ENCODE data around the gene TBC1D22B.

Gene TBC1D22B

GRCh38 chr6:37218511-37218910 is 39.1 kb upstream of the TBC1D22B start:
- no peak overlapping the region for H3K27ac ChIP-seq (ENCODE audit: low read length, poor library complexity, severe bottlenecking)
- no peak overlapping the region for H4K8ac ChIP-seq (ENCODE audit: low read length)
- no peak overlapping the region for H3K14ac ChIP-seq (ENCODE audit: low read length in 2 of 2)
- no peak overlapping the region for H2BK120ac ChIP-seq (ENCODE audit: low read depth, low read length)
- H3K23ac ChIP-seq (ENCODE audit: low read length in 2 of 2): no peak overlapping the region
- no peak overlapping the region for H2BK15ac ChIP-seq (ENCODE audit: low read depth, poor library complexity, severe bottlenecking)
- H3K9ac ChIP-seq (ENCODE audit: low read length): no peak overlapping the region
- no peak overlapping the region for H2BK12ac ChIP-seq (ENCODE audit: low read length in 2 of 2)
- H3K4me2 ChIP-seq (ENCODE audit: low read length, poor library complexity, severe bottlenecking): no peak overlapping the region
- peaks cover 7% of the 10 kb centered on the region for H3K4me1 ChIP-seq (ENCODE audit: control insufficient read depth, insufficient read depth, low read depth, low read length)
- H3K4ac ChIP-seq (ENCODE audit: low read depth in 1 of 2, low read length in 2 of 2): no peak overlapping the region
- no peaks in the 10 kb centered on the region for H3K36me3 ChIP-seq (ENCODE audit: control insufficient read depth in 1 of 2, insufficient read depth in 2 of 2, low read depth in 1 of 2, low read length in 2 of 2)
- H2AFZ ChIP-seq (ENCODE audit: low read depth, low read length): no peak overlapping the region
- no peaks in the 10 kb centered on the region for H3K79me1 ChIP-seq (replicated peaks; ENCODE audit: low read length, poor library complexity, severe bottlenecking)
- H2AK5ac ChIP-seq (ENCODE audit: low read length, severe bottlenecking): no peak overlapping the region
- H4K91ac ChIP-seq (ENCODE audit: low read length): no peak overlapping the region
- no peaks in the 10 kb centered on the region for H3K9me3 ChIP-seq (ENCODE audit: control insufficient read depth, low read length)
- H3K27me3 ChIP-seq (ENCODE audit: control insufficient read depth in 1 of 2, insufficient read depth in 1 of 2, low read length in 2 of 2): no peaks in the 10 kb centered on the region
- DNase-seq: no peak
- no peak overlapping the region for H3K18ac ChIP-seq (ENCODE audit: low read depth in 1 of 2, low read length in 2 of 2)
- H2BK5ac ChIP-seq (ENCODE audit: low read depth, low read length, poor library complexity, severe bottlenecking): no peak overlapping the region
- H3K4me3 ChIP-seq (ENCODE audit: insufficient read depth in 1 of 2, low read depth in 1 of 2, low read length in 2 of 2): no peak overlapping the region
- 91% methylated on average over 8 of the region's 8 CpGs for WGBS

GRCh38 chr6:37221585-37222124 is 35.9 kb upstream of the TBC1D22B start:
- Histone ChIP-seq H3K9me3 (ENCODE audit: control insufficient read depth, low read length) (no peaks in the 10 kb centered on the region), H3K4me2 (ENCODE audit: low read length, poor library complexity, severe bottlenecking) (peak overlapping the region; percentile 65), H3K27ac (ENCODE audit: low read length, poor library complexity, severe bottlenecking) (peak overlapping the region; percentile 71), H2AFZ (ENCODE audit: low read depth, low read length) (peak overlapping the region; percentile 43), H3K9ac (ENCODE audit: low read length) (no peak overlapping the region), H3K79me1 (replicated peaks; ENCODE audit: low read length, poor library complexity, severe bottlenecking) (no peaks in the 10 kb centered on the region), H3K18ac (ENCODE audit: low read depth in 1 of 2, low read length in 2 of 2) (peak overlapping the region; percentile 69 to 85), H3K4ac (ENCODE audit: low read depth in 1 of 2, low read length in 2 of 2) (no peak overlapping the region), H4K91ac (ENCODE audit: low read length) (peak overlapping the region; percentile 64), H2BK12ac (ENCODE audit: low read length in 2 of 2) (no peak overlapping the region), H2BK120ac (ENCODE audit: low read depth, low read length) (no peak overlapping the region), H3K14ac (ENCODE audit: low read length in 2 of 2) (peak overlapping the region in 1 of 2 experiments; percentile 61), H3K27me3 (ENCODE audit: control insufficient read depth in 1 of 2, insufficient read depth in 1 of 2, low read length in 2 of 2) (no peaks in the 10 kb centered on the region), H4K8ac (ENCODE audit: low read length) (peak overlapping the region; percentile 79), H2BK15ac (ENCODE audit: low read depth, poor library complexity, severe bottlenecking) (no peak overlapping the region), H3K23ac (ENCODE audit: low read length in 2 of 2) (no peak overlapping the region), H3K36me3 (ENCODE audit: control insufficient read depth in 1 of 2, insufficient read depth in 2 of 2, low read depth in 1 of 2, low read length in 2 of 2) (no peaks in the 10 kb centered on the region), H2BK5ac (ENCODE audit: low read depth, low read length, poor library complexity, severe bottlenecking) (no peak overlapping the region), H2AK5ac (ENCODE audit: low read length, severe bottlenecking) (peak overlapping the region; percentile 6), H3K4me1 (ENCODE audit: control insufficient read depth, insufficient read depth, low read depth, low read length) (peaks cover 7% of the 10 kb centered on the region), H3K4me3 (ENCODE audit: insufficient read depth in 1 of 2, low read depth in 1 of 2, low read length in 2 of 2) (peak overlapping the region; percentile 49 to 81)
- no peak for DNase-seq
- 40% methylated on average over 6 of the region's 6 CpGs for WGBS

- H3K27me3 ChIP-seq (ENCODE audit: control insufficient read depth in 1 of 2, insufficient read depth in 1 of 2, low read length in 2 of 2): no peaks in the 10 kb centered on the region
- H2BK15ac ChIP-seq (ENCODE audit: low read depth, poor library complexity, severe bottlenecking): peak overlapping the region; percentile 75
- WGBS: 1% methylated on average over 38 of the region's 39 CpGs
- H3K9me3 ChIP-seq (ENCODE audit: control insufficient read depth, low read length): no peaks in the 10 kb centered on the region
- H3K14ac ChIP-seq (ENCODE audit: low read length in 2 of 2): no peak overlapping the region
- no peaks in the 10 kb centered on the region for H3K79me1 ChIP-seq (replicated peaks; ENCODE audit: low read length, poor library complexity, severe bottlenecking)
- no peak overlapping the region for H3K4ac ChIP-seq (ENCODE audit: low read depth in 1 of 2, low read length in 2 of 2)
- H4K8ac ChIP-seq (ENCODE audit: low read length): peak overlapping the region; percentile 79
- H2BK120ac ChIP-seq (ENCODE audit: low read depth, low read length): peak overlapping the region; percentile 62
- peak overlapping the region; percentile 65 for H3K4me2 ChIP-seq (ENCODE audit: low read length, poor library complexity, severe bottlenecking)
- peaks cover 6% of the 10 kb centered on the region for H3K4me1 ChIP-seq (ENCODE audit: control insufficient read depth, insufficient read depth, low read depth, low read length)
- H3K27ac ChIP-seq (ENCODE audit: low read length, poor library complexity, severe bottlenecking): peak overlapping the region; percentile 71
- no peaks in the 10 kb centered on the region for H3K36me3 ChIP-seq (ENCODE audit: control insufficient read depth in 1 of 2, insufficient read depth in 2 of 2, low read depth in 1 of 2, low read length in 2 of 2)
- peak; percentile 90 for DNase-seq
- H2AK5ac ChIP-seq (ENCODE audit: low read length, severe bottlenecking): no peak overlapping the region
- H4K91ac ChIP-seq (ENCODE audit: low read length): peak overlapping the region; percentile 64
- H3K18ac ChIP-seq (ENCODE audit: low read depth in 1 of 2, low read length in 2 of 2): peak overlapping the region; percentile 71 to 85
- peak overlapping the region; percentile 67 for H3K9ac ChIP-seq (ENCODE audit: low read length)
- H2BK5ac ChIP-seq (ENCODE audit: low read depth, low read length, poor library complexity, severe bottlenecking): peak overlapping the region; percentile 68
- H2AFZ ChIP-seq (ENCODE audit: low read depth, low read length): peak overlapping the region; percentile 98
- peak overlapping the region in 1 of 2 experiments; percentile 58 for H2BK12ac ChIP-seq (ENCODE audit: low read length in 2 of 2)
- peak overlapping the region in 1 of 2 experiments; percentile 27 for H3K23ac ChIP-seq (ENCODE audit: low read length in 2 of 2)
- H3K4me3 ChIP-seq (ENCODE audit: insufficient read depth in 1 of 2, low read depth in 1 of 2, low read length in 2 of 2): peak overlapping the region; percentile 49 to 81
Observed at GRCh38 chr6:37222125-37222967, 35.2 kb upstream of the TBC1D22B start.

- Histone ChIP-seq H2AFZ (ENCODE audit: low read depth, low read length) (no peak overlapping the region), H2BK5ac (ENCODE audit: low read depth, low read length, poor library complexity, severe bottlenecking) (no peak overlapping the region), H3K27ac (ENCODE audit: low read length, poor library complexity, severe bottlenecking) (peak overlapping the region; percentile 71), H2AK5ac (ENCODE audit: low read length, severe bottlenecking) (no peak overlapping the region), H4K8ac (ENCODE audit: low read length) (no peak overlapping the region), H3K4ac (ENCODE audit: low read depth in 1 of 2, low read length in 2 of 2) (no peak overlapping the region), H2BK15ac (ENCODE audit: low read depth, poor library complexity, severe bottlenecking) (no peak overlapping the region), H2BK120ac (ENCODE audit: low read depth, low read length) (no peak overlapping the region), H2BK12ac (ENCODE audit: low read length in 2 of 2) (no peak overlapping the region), H3K4me3 (ENCODE audit: insufficient read depth in 1 of 2, low read depth in 1 of 2, low read length in 2 of 2) (peak overlapping the region in 1 of 2 experiments; percentile 81), H3K36me3 (ENCODE audit: control insufficient read depth in 1 of 2, insufficient read depth in 2 of 2, low read depth in 1 of 2, low read length in 2 of 2) (no peaks in the 10 kb centered on the region), H3K18ac (ENCODE audit: low read depth in 1 of 2, low read length in 2 of 2) (no peak overlapping the region), H3K9ac (ENCODE audit: low read length) (peak overlapping the region; percentile 67), H3K4me2 (ENCODE audit: low read length, poor library complexity, severe bottlenecking) (peak overlapping the region; percentile 65), H3K23ac (ENCODE audit: low read length in 2 of 2) (no peak overlapping the region), H3K4me1 (ENCODE audit: control insufficient read depth, insufficient read depth, low read depth, low read length) (peaks cover 6% of the 10 kb centered on the region), H3K79me1 (replicated peaks; ENCODE audit: low read length, poor library complexity, severe bottlenecking) (no peaks in the 10 kb centered on the region), H3K14ac (ENCODE audit: low read length in 2 of 2) (no peak overlapping the region), H3K27me3 (ENCODE audit: control insufficient read depth in 1 of 2, insufficient read depth in 1 of 2, low read length in 2 of 2) (no peaks in the 10 kb centered on the region), H3K9me3 (ENCODE audit: control insufficient read depth, low read length) (no peaks in the 10 kb centered on the region), H4K91ac (ENCODE audit: low read length) (no peak overlapping the region)
- DNase-seq: no peak
Observed at GRCh38 chr6:37222992-37223391, 34.6 kb upstream of the TBC1D22B start.
